Uterus (tissue), 2 donors: ENCODE data around the gene CCL11.

Experiments used
- POLR2A ChIP-seq, 2 donors: fragments of 450-650 bp; IDR thresholded peaks; one replicate each; pipeline ENCODE4 v1.6.1; 2016; ENCODE audit warnings: antibody characterized with exemption in 2 of 2, mild to moderate bottlenecking in 1 of 2, moderate library complexity in 1 of 2
- TF ChIP-seq, protein P1 (sequence below), 4 experiments: fragments of 200-600 bp in 2 of 4; fragments of 450-650 bp in 2 of 4; sonication (generic) in 2 of 4; IDR thresholded peaks; one replicate each; pipeline ENCODE4 v1.5.1; 2016 to 2019; ENCODE audit warnings: antibody characterized with exemption in 4 of 4, mild to moderate bottlenecking in 2 of 4, moderate library complexity in 1 of 4

DNA sequence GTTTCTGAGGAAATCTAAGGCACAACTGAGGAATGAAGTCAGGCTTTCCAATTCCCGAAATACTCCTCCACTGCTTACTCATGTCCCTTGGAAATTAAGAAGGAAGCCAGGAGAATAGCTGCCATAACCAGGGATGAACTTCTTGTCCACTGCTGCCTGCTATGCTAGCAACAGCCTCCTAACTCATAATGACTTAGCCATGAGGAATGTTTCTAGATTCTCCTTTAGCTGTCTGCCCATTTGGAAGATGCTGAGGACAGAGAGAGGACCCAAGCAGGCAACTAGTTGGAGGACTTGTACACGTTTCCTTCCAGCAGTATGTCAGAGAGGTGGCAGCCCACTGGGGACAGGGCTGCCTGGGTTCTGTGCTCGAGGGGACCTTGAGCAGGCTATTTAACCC, 31.4 kb upstream of the CCL11 start:
- TF ChIP-seq, protein P1, sequence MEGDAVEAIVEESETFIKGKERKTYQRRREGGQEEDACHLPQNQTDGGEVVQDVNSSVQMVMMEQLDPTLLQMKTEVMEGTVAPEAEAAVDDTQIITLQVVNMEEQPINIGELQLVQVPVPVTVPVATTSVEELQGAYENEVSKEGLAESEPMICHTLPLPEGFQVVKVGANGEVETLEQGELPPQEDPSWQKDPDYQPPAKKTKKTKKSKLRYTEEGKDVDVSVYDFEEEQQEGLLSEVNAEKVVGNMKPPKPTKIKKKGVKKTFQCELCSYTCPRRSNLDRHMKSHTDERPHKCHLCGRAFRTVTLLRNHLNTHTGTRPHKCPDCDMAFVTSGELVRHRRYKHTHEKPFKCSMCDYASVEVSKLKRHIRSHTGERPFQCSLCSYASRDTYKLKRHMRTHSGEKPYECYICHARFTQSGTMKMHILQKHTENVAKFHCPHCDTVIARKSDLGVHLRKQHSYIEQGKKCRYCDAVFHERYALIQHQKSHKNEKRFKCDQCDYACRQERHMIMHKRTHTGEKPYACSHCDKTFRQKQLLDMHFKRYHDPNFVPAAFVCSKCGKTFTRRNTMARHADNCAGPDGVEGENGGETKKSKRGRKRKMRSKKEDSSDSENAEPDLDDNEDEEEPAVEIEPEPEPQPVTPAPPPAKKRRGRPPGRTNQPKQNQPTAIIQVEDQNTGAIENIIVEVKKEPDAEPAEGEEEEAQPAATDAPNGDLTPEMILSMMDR (IDR thresholded peaks at IDR 0.05): no peak
- no peak for TF ChIP-seq POLR2A (IDR thresholded peaks at IDR 0.05)
